Transverse colon (tissue), 4 donors: ENCODE results near the gene ALDH3B2. TPM values are rescaled to one million over a fixed set of nuclear protein-coding genes. Genes with fewer than 3 reads are reported as not detected.
"Not testable (repeated sequence)": the region's sequence is repeated elsewhere in the genome, so short reads cannot be mapped to it uniquely, and the experiment has no call there.

ENCODE experiments used
- DNase-seq: peaks from one replicate; pipeline ENCODE4 v3.0.0-alpha.2; 2019
- H3K27ac ChIP-seq, 4 donors: fragments of 200-600 bp; sonication (generic); 2 replicates each; pipeline ENCODE4 v1.5.1; 2016 to 2018; ENCODE audit warnings: inconsistent platforms in 4 of 4
- H3K27me3 ChIP-seq: fragments of 200-600 bp; sonication (generic); 2 replicates; pipeline ENCODE4 v1.5.1; 2017; ENCODE audit warnings: inconsistent platforms
- H3K36me3 ChIP-seq, 4 donors: fragments of 200-600 bp; sonication (generic); 2 replicates each; pipeline ENCODE4 v1.5.1; 2017 to 2019; ENCODE audit warnings: inconsistent platforms in 4 of 4
- H3K4me1 ChIP-seq, 4 donors: fragments of 200-600 bp; sonication (generic); 2 replicates each; pipeline ENCODE4 v1.5.1; 2017 to 2020; ENCODE audit warnings: inconsistent platforms in 4 of 4
- H3K4me3 ChIP-seq, 4 donors: fragments of 200-600 bp; sonication (generic); 1 replicate in 1 of 4; 2 replicates in 3 of 4; pipeline versions ENCODE4 v1.5.1 to v1.6.1; 2017 to 2019; ENCODE audit warnings: inconsistent platforms in 4 of 4
- H3K9me3 ChIP-seq, 2 donors: fragments of 200-600 bp; sonication (generic); 2 replicates each; pipeline ENCODE4 v1.5.1; 2017 to 2019; ENCODE audit warnings: inconsistent platforms in 2 of 2
- EP300 ChIP-seq: sonication (generic); formaldehyde crosslinking; IDR thresholded peaks from one replicate; pipeline ENCODE4 v1.6.1; 2017; ENCODE audit warnings: antibody characterized with exemption, low read depth
- POLR2A ChIP-seq: fragments of 450-650 bp; IDR thresholded peaks from one replicate; pipeline ENCODE4 v1.6.1; 2016; ENCODE audit warnings: antibody characterized with exemption, mild to moderate bottlenecking, moderate library complexity
- POLR2AphosphoS5 ChIP-seq, 3 donors: sonication (generic); formaldehyde crosslinking; IDR thresholded peaks; one replicate each; pipeline ENCODE4 v1.6.1; 2016; ENCODE audit warnings: antibody characterized with exemption in 3 of 3
- WGBS, 2 donors: methylation state at CpG; one replicate each; pipeline ENCODE4 v1.1.5; 2018; ENCODE audit warnings: low coverage in 1 of 2; 5-methylcytosine and 5-hydroxymethylcytosine counted together
- in situ Hi-C, 4 donors: fragments of 200-750 bp; cut with MboI; loops; one replicate each; pipeline versions ENCODE4 v1.15.0 to v1.15.1; 2017; ENCODE audit warnings: low sequenced_read_pairs in 3 of 4, low pct_ligation_motif_present in 1 of 4, low pct_unique_long_range_greater_than_20kb in 1 of 4
- intact Hi-C: fragments of 100-400 bp; cut with DNase I; formaldehyde crosslinking; loops from one replicate; pipeline ENCODE4 v1.15.1; 2023; ENCODE audit warnings: low total_unique reads
- total RNA-seq, 4 donors: library from RNA; depleted of rRNA; stranded (reverse); fragments of >200 nt; gene quantifications; one replicate each; pipeline ENCODE4 v1.1.0, GENCODE V29; 2016
- TF ChIP-seq, protein P1 (sequence below), 5 experiments: fragments of 200-600 bp in 3 of 5; fragments of 450-650 bp in 2 of 5; sonication (generic) in 3 of 5; IDR thresholded peaks; 1 replicate in 2 of 5; 2 replicates in 3 of 5; pipeline ENCODE4 v1.5.1; 2016 to 2017; ENCODE audit warnings: antibody characterized with exemption in 5 of 5, inconsistent platforms in 3 of 5, mild to moderate bottlenecking in 2 of 5, moderate library complexity in 1 of 5

The ALDH3B2 gene
- total RNA-seq, 4 donors from 2014 or later, result 13.8 TPM; not detected in 3

DNA sequence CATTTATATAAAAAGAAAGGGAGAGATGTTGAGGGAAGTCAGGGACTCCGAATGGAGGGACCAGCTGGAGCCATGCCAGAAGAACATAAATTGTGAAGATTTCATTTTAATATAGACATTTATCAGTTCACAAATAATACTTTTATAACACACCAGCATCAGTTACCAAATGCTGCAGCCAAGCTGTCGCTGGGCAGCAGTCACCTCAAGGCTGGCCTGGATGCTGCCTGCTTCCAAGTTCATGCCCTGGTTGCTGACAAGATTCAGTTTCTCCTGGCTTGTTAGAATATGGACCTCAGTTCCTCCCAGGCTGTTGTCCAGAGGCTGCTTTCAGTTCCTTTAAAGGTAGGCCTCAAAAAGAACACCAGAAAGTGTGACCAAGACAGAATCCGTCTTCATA is 30.8 kb upstream of the ALDH3B2 start:
- Histone ChIP-seq H3K4me1 (no peaks in the 10 kb centered on the region), H3K27me3 (no peaks in the 10 kb centered on the region), H3K9me3 (no peaks in the 10 kb centered on the region), H3K36me3 (no peaks in the 10 kb centered on the region), H3K27ac (no peak overlapping the region), H3K4me3 (no peak overlapping the region)
- TF ChIP-seq POLR2AphosphoS5 (IDR thresholded peaks at IDR 0.05) (no peak), POLR2A (no peak), EP300 (no peak)
- TF ChIP-seq, protein P1, sequence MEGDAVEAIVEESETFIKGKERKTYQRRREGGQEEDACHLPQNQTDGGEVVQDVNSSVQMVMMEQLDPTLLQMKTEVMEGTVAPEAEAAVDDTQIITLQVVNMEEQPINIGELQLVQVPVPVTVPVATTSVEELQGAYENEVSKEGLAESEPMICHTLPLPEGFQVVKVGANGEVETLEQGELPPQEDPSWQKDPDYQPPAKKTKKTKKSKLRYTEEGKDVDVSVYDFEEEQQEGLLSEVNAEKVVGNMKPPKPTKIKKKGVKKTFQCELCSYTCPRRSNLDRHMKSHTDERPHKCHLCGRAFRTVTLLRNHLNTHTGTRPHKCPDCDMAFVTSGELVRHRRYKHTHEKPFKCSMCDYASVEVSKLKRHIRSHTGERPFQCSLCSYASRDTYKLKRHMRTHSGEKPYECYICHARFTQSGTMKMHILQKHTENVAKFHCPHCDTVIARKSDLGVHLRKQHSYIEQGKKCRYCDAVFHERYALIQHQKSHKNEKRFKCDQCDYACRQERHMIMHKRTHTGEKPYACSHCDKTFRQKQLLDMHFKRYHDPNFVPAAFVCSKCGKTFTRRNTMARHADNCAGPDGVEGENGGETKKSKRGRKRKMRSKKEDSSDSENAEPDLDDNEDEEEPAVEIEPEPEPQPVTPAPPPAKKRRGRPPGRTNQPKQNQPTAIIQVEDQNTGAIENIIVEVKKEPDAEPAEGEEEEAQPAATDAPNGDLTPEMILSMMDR (IDR thresholded peaks at IDR 0.05), result no peak
- 78 to 100% methylated on average over 2 to 3 of the region's 3 CpGs for WGBS, 2 donors
- DNase-seq, result no peak
- in situ Hi-C loops, result no loop called here
- intact Hi-C loops, result no loop called here

DNA sequence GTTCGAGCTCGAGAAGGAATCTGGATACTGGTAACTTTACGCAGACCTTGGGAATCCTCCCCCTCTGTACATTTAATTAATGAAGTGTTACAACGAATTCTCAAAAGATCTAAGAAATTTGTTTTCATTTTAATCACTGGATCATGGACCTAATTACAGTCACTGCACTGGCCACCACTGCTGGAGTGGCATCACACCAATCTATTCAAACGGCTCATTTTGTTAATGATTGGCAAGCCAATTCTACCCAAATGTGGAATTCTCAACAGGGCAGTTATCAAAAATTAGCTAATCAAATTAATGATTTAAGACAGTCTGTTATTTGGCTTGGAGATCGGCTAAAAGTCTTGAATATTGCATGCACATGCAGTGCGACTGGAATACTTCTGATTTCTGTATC is 30.1 kb upstream of the ALDH3B2 start:
- Histone ChIP-seq H3K27ac (no peak overlapping the region), H3K27me3 (no peaks in the 10 kb centered on the region), H3K4me1 (no peaks in the 10 kb centered on the region), H3K9me3 (no peaks in the 10 kb centered on the region), H3K36me3 (no peaks in the 10 kb centered on the region), H3K4me3 (no peak overlapping the region)
- whole genome bisulfite sequencing, 2 donors, result 75 to 81% methylated on average over 5 to 7 of the region's 7 CpGs
- intact Hi-C loops, result no loop called here
- DNase-seq, result no peak
- TF ChIP-seq POLR2AphosphoS5 (IDR thresholded peaks at IDR 0.05) (no peak), POLR2A (no peak)
- TF ChIP-seq, protein P1 (IDR thresholded peaks at IDR 0.05), result no peak
- in situ Hi-C loops, result no loop called here

DNA sequence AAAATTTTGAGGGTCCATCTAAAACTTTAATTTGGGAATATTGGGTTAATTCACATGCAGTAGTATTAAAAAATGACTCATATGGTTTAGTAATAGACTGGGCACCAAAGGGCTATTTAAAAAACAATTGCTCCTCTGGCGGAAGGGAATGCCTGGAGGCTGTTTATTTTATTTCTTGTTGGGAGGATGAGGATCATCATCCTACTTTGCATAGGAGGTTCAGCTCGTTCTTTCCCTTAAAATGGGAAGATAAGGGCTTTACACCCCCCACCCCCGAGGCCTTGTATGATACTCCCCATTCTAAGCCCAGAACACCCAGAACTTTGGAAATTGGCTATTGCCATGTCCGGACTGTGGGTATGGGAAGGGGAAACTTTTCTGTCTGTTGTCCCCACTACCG is 29.3 kb upstream of the ALDH3B2 start:
- intact Hi-C loops, H3K27ac ChIP-seq, H3K4me3 ChIP-seq, in situ Hi-C loops, H3K4me1 ChIP-seq, H3K9me3 ChIP-seq, DNase-seq, H3K27me3 ChIP-seq, H3K36me3 ChIP-seq: not testable (repeated sequence)
- 54 to 67% methylated on average over 3 to 5 of the region's 5 CpGs for WGBS, 2 donors

DNA sequence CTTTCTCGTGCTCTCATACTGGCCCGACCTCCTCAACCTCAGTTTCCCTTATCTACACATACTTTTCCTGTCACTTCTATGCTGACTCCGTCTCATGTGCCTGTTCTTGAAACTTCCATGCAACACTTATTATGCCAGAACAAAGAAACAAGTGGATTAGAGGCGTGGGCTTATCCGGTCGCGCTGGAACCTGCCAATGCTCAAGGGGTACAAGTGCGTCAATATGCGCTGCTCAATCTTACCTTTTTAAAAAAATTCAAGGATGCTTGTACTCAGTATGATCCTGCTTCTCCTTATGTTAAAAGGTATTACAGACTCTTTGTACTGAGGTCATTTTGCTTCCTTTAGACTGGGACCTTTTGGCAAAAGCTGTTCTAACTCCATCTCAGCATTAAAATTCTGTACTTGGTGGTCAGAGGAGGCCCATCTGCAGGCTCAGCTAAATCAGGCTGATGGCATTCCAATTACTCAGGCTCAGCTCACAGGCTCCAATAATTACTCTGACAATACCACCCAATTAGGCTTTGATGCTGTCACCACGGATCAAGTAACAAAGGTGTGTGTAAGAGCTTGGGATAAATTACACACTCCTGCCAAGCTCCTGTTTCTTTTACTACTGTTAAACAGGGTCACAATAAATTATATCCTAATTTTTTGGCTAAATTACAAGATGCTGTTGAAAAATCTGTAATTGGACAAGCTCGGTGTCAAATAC is 26.3 kb upstream of the ALDH3B2 start:
- intact Hi-C loops (no loop called here), in situ Hi-C loops (no loop called here)
- Histone ChIP-seq H3K27me3 (no peaks in the 10 kb centered on the region), H3K36me3 (no peaks in the 10 kb centered on the region), H3K27ac (no peak overlapping the region), H3K4me1 (no peaks in the 10 kb centered on the region), H3K4me3 (no peak overlapping the region), H3K9me3 (no peaks in the 10 kb centered on the region)
- no peak for DNase-seq
- TF ChIP-seq POLR2AphosphoS5 (IDR thresholded peaks at IDR 0.05) (no peak), EP300 (no peak), POLR2A (no peak)
- TF ChIP-seq, protein P1 (IDR thresholded peaks at IDR 0.05), result no peak
- 75 to 86% methylated on average over 5 to 11 of the region's 11 CpGs for WGBS, 2 donors

DNA sequence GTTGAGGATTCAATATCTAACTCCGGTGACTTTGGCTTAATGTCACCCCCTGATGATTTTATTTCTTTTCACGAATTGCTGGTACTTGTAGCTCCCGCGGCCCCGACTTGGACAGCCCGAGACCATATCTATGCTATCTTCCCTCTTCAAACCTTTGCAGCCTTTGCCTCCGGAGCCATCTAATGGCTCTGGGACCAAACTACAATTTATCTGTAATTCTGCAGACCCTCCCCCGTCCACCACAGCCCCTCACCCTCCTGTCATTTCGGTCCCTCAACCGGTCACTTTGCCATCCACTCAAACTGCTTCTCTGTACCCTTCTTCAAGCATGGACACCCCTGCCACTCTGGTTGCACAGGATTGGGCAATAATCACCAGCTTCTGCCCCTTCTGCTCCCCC is 25.7 kb upstream of the ALDH3B2 start:
- TF ChIP-seq POLR2AphosphoS5 (IDR thresholded peaks at IDR 0.05) (no peak), POLR2A (no peak), EP300 (no peak)
- TF ChIP-seq, protein P1 (IDR thresholded peaks at IDR 0.05), result no peak
- in situ Hi-C loops, result no loop called here
- Histone ChIP-seq H3K4me1 (no peaks in the 10 kb centered on the region), H3K27ac (no peak overlapping the region), H3K9me3 (no peaks in the 10 kb centered on the region), H3K4me3 (no peak overlapping the region), H3K36me3 (no peaks in the 10 kb centered on the region), H3K27me3 (no peaks in the 10 kb centered on the region)
- 74 to 88% methylated on average over 6 to 10 of the region's 10 CpGs for whole genome bisulfite sequencing, 2 donors
- no peak for DNase-seq
- intact Hi-C loops, result no loop called here
